GM18907 (cell line): ENCODE results near the gene NPHP4.
A peak's percentile ranks its signal among the peaks of the same experiment; 100 is the strongest.

Experiments used
- ATAC-seq: cut with Tn5 transposase; IDR thresholded peaks from one replicate; pipeline ENCODE4 v1.9.1; 2021; ENCODE audit warnings: mild to moderate bottlenecking, moderate library complexity; ENCODE audit not compliant: unreplicated experiment

NPHP4 gene

DNA sequence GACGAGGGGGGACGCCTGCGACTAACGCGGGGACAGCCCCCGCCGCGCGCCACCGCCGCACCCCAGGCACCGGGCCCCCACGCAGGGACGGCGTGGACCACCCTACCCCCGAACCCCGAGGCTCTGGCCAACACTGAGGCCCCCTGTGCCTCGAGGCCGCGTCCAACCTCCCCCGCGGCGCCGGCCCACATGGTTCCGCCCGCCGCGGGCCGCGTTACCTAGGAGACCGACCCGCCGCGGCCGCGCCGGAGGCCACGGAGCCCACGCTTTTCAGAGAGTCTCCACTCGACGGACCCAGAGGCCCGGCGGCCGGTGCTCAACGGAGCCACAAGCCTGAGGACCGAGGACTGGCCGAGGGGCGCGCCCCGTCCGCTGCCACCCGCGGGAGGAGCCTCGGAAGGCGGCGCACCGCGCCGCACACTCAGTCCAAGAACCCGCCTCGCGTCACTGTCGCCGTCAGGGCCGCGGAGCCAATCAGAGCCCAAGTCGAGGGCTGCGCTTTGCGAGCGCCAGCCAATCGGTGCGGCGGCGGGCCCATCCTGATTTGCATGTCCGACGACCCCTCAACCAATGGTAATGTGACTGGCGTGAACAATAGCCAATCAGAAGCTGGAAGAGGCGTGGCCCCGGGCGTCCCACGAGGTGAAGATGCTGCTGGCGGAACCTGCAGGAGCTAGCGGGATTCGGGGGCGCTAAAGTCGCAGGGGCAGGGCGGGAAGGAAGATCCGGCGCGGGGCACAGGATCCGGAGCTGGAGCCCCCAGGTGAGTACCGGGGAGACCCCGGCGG lies at the start of gene NPHP4:
Gene NPHP4, minus strand, starts transcription at position 400 of the 788 bp plus-strand sequence. CDS start 6,136 bp downstream, outside the sequence.
- peak; percentile 90 for ATAC-seq

- no peak for ATAC-seq
These were observed 49.3 kb upstream of the NPHP4 start for GRCh38 chr1:6041432-6042062.

GRCh38 chr1:6040861-6041415 lies 48.7 kb upstream of the NPHP4 start:
- ATAC-seq = no peak

GRCh38 chr1:6040444-6040843 lies 48.2 kb upstream of the NPHP4 start:
- no peak for ATAC-seq

DNA sequence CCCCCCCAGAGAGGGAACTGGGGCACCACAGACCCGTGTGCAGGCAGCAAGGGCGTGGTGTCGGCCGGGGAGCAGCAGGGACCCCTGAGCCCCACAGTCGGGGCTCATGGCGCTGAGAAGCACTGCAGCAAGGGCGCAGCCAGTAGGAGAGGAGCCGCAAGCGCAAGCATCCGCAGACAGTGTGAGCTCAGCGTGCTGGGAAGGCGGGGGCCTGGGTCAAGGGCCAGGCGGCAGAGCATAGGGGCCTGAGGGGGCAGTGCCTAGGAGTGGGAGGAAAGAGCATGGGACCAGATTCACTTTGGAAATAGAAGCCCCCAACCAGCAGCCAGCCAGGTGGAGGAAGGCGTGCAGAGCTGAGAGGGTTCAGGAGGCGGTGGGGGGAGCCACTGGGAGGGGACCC lies 46.8 kb upstream of the NPHP4 start:
- no peak for ATAC-seq

GRCh38 chr1:6038603-6039002 lies 46.4 kb upstream of the NPHP4 start:
- ATAC-seq = no peak

GRCh38 chr1:6037338-6037762 lies 45.1 kb upstream of the NPHP4 start:
- ATAC-seq = peak; percentile 77

DNA sequence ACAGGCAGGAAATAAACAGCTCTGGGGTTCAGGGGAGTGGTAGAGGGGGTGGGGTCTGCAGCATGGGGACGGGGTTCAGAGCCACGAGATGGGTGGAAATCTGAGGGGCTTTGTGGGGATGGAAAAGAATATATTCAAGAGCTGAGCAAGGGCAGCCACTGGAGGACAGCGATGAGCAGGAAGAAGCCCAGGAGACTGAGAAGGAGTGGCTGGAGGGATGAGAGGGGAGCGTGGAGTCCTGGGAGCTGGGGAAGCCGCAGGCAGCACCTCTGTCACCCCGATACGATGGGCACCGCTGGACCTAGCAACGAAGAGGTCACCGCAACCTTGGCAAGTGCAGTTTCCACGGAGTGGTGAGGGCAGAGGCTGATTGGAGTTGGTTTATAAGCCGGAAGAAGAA lies 43.5 kb upstream of the NPHP4 start:
- no peak for ATAC-seq

DNA sequence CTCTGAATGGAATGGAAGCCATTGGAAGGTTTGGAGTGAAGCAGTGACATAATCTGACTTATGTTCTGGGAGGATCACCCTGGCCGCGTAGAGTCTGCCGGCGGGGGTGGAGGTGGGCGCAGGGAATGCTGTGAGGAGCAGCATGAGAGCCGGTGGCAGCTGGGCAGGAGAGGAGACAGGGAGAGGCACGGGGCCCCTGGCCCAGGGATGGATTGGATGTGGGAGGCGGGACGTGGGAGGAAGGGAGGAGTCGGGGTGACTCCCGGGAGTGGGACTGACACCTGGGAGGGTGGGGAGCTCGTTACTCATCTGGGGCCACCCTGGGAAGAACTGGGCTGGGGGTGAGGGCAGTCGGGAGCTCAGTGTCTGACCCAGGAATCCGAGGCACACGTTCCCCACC lies 43.1 kb upstream of the NPHP4 start:
- no peak for ATAC-seq

GRCh38 chr1:6034750-6035096 lies 42.5 kb upstream of the NPHP4 start:
- ATAC-seq = no peak

DNA sequence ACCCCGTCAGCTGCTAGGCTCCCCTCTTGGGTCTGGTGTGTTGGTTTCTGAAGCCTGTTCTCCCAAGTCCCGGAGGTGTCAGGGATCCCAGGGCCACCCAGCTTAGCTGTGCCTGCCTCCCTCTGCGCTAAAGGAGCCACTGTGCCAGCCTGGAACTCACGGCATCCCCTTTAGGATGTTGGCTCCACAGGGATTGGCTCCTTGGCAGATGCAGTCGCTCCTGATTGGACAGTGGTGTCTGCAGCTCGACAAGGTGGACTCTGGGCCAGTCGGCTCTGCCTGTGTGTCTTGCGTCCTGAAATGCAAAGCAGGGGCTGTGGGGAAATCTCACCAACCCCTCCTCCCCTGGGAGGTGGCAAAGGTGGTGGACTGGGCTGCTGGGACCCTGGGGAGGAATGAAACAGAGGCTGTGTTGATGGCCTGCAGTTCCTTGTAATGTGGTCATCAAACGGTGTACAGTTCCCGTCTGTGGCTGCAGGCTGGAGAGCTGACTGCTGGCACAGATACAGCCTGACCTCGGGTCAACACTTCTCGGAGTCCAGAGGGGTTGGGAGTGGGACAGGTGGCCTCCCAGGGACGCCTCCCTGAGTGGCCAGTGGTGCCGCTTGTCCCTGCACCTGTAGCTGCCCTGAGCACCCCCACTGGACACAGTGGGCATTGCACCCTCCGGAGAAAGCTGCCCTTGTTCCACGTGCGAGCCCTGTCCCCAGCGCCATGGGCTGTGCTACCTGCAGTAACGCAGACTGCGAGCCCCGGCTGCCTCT lies 41.9 kb upstream of the NPHP4 start:
- ATAC-seq = no peak

DNA sequence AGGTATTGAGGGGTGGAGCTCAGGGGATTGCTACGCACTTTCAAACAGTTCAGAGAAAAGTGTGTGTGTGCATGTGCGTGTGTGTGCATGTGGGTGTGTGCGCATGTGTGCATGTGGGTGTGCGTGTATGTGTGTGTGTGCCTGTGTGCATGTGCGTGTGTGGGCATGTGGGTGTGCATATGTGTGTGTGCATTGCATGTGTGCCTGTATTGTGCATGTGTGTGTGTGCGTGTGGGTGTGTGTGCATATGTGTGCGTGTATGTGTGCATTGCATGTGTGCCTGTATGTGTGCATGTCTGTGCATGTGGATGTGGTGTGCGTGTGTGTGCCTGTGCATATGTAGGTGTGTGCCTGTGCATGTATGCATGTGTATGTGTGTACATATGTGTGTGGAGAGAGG lies 40.9 kb upstream of the NPHP4 start:
- ATAC-seq = no peak

GRCh38 chr1:6030547-6031261 lies 38.5 kb upstream of the NPHP4 start:
- no peak for ATAC-seq

- ATAC-seq = no peak
These were observed 37.9 kb upstream of the NPHP4 start for GRCh38 chr1:6030132-6030531.

DNA sequence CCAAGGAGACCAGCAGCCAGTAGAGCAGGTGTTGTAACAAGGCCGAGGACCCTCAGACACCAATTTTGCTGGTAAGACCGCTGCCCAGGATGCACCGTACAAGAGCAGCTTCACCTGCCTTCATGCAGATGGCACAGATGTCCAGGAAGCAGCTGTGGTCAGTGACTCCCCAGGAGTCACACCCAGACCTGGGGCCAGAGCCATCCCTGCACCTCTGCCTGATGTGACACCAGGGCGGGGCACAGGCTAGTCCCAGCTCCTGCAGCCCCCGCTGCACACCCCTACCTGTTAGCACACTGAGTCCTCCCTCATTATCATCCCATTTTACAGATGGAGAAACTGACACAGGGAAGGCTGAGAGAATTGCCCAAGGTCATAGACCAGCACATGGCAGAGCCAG lies 37.1 kb upstream of the NPHP4 start:
- ATAC-seq = no peak

DNA sequence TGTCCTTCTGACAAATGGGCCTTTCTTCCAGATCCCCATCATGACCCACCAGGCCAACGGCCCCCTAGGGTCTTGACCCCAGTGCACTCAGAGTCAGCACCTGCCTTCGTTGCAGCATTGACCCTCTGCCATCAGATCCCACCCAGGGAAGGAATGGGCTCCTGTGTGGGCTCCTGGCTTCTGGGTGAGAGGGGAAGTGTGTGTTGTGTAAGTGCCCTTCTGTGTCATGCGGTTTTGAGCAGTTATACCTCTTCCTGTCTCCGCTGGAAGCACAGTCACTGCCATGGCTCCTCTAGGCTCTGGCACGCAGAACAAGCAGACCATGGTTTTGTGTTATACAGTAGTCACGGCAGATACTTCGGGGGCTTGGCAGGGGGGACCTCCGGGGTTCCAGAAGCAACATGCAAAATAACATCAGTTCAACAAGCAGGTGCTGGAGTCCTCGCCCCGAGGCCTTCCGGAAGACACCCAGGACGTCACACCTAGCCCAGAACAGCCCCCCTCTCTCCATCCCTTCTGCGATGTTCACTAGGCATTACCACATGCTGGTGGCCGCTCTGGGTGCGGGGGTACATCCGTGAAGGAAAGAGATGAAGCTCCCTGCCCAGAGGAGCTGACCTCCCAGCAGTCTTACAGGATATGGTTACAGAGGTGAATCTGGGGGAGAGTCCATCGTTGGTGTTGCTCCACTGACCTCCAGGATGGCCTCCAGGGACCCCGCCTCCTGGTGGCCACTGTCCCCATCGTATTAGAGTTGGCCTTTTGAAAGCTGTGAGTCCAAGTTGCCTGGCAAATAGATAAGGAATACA lies 36.0 kb upstream of the NPHP4 start:
- peak; percentile 34 for ATAC-seq

GRCh38 chr1:6027591-6027990 lies 35.4 kb upstream of the NPHP4 start:
- ATAC-seq = no peak

GRCh38 chr1:6026095-6026809 lies 34.0 kb upstream of the NPHP4 start:
- ATAC-seq = peak; percentile 74

GRCh38 chr1:6025269-6026094 lies 33.3 kb upstream of the NPHP4 start:
- ATAC-seq = no peak
